GM10847 (cell line): ENCODE results near the gene TTC27.

ENCODE experiments used
- POLR2A ChIP-seq: IDR thresholded peaks from 2 replicates; pipeline ENCODE4 v1.6.1; 2011; ENCODE audit not compliant: insufficient read length; ENCODE audit errors: extremely low read depth

TTC27 gene

DNA sequence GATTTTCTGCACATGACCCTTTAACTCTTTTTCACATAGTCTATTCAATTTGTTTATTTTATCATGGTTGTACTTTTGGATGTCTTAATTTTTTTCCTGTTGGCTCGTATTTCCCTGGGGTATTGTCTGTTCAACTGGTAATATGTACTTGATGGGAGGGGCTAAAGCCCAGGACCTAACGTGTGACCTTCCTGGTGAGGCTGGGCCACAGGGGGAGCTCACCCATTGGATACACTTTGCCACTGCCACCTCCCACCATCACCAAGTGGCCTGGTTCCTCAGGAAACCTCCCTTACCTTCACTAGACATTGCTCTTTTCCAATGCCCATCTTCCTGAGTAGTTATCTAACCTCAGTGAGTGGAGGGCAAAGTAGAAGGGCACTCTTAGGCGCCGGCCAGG is 175.0 kb downstream of the TTC27 start:
- no peak for TF ChIP-seq POLR2A

DNA sequence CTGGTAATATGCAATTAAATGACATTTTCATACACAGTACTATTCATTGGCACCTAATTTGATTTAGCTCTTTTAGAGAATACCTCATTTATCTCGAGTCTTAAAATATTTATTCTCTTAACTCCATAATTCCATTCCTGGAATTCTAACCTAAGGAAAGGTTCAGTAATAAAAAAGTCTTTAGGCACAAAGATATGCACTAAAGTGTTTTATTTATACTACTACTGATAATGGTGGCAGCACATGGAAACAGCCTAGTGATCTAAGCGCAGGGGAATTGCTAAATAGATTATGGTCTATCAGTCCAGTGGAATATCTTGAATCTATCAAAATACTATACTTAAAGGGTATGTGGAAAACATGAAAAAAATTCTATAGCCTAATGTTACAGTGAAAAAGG is 176.4 kb downstream of the TTC27 start:
- TF ChIP-seq POLR2A = no peak

DNA sequence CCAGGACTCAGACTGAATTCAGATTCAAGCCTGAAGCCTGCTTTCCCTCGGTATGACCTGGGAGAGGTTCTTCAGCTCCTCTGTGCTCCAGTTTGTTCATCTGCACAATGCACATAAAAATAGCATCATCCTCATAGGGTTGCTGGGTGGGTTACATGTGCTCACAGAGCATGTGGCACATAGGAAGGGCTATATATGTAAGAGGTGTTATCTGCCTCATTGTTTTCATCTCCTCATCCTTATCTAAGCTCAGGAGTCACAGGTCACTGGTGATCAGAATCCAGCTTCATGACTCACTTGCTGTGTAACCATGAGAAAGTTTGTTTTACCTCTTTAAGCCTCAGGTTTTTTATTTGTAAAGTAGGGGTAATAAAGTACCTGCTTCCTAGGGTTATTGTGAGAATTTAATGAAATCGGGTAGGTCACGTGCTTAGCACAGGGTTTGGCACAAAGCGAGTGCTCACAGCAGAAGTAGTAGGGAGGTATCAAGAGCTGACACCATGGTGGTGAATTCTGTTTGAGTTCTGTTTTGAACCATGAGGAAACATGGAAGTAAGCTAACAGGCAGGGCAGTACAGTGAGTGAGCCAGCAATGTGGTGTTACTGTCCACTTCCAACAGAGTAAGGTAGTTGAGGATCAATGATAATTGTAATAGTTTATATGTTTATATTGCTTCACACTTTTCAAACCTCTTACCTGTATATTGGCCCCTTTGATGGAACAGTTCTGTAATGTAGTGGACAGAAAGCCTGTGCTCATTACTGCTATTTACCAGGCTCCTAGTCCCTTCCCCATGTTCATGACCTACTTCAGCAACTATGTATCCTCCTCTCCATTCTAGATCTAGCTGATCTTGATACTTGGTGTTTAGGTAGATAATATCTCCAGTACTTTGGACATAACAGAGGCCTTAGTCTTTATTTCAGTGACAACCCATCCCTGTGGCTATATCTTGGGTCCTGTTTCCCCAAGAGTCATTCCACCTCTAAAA is 177.6 kb downstream of the TTC27 start:
- no peak for TF ChIP-seq POLR2A

DNA sequence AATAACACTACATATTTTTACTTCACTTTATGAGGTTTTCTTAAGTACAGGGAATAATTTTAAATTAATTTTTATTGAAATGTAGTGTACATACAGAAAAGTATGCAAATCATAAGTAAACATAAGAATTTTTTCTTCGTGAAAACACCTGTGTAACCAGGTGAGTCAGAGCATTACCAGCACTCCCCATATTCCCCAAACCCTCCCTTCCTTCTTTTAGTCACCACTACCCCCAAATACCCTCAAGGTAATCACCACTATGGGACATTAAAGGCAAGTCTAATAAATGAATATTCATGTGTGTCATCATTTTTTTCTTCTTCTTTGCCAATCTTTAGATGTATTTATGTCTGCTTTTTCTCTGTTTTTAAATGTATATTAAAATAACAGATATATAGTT is 179.0 kb downstream of the TTC27 start:
- no peak for TF ChIP-seq POLR2A

DNA sequence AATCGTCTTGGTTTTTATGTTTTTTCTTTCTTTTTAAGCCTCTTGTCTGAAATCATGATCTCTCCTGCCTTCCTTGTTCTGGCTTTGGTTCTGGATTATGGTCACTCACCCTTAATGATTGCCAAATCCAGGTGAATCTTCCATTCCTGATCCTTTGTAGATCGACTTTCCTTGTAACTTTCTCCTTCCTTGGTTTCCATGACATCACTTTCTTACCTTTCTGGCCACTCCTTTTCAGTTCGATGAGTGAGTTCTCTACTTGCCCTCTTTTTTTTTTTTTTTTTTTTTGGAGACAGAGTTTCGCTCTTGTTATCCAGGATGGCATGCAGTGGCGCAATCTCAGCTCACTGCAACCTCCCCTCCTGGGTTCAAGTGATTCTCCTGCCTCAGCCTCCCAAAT is 179.8 kb downstream of the TTC27 start:
- no peak for TF ChIP-seq POLR2A

DNA sequence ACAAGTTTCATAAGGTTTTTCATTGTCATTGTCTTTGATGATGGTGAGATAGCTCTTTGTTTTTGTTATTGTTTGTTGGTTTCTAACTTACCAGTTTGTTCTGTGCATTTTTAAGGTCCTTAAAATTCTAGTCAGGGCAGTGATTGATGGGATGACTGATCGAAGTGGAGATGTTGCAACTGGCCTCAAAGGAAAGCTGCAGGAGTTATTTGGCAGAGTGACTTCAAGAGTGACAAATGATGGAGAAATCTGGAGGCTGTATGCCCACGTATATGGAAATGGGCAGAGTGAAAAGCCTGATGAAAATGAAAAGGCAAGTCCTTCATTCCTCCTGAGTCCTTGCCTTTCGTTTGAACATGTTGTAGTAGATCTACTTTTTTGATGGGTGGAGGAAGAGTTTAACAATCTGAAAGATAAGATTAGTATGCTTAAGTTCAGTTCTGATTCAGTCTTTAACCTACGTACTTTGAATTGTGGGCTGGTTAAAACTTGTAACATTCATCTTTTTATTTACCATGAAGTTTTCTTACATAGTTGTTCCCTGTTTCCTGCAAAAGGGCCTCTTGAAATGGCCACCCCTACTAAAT is 183.2 kb downstream of the TTC27 start:
- no peak for TF ChIP-seq POLR2A

DNA sequence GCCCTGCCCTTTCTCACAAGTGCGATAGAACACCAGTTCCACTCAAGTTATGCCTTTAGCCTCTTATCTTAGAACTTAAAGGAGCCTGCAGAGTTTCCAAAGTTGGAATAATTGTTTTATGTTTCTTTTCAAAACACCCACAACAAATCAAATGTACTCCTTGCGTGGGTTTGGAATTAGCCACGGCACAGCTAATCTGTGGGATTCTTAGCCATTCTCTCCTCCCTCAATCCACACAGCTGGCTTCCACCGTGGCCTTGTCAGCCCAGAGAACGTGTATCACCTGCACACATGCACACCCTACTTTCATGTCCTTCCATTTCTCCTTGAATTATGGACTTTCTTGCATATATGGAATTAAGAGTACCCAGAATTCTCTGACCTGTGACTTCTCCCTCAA is 183.8 kb downstream of the TTC27 start:
- TF ChIP-seq POLR2A = no peak

DNA sequence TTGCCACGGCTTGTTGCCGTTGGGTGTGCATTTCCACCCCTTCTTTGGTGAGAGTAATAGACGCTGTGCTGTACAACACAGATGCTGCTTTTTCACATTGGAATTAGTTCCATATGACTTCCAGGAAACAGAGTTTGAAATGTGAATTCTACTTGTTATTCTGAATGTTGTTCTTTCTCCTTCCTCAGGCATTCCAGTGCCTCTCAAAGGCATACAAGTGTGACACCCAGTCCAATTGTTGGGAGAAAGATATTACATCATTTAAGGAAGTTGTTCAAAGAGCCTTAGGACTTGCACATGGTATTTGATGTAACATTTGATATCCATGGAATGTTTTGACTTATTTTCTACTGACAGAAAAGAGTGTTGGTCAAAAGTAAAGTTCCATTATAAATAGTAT is 184.5 kb downstream of the TTC27 start:
- TF ChIP-seq POLR2A = no peak

DNA sequence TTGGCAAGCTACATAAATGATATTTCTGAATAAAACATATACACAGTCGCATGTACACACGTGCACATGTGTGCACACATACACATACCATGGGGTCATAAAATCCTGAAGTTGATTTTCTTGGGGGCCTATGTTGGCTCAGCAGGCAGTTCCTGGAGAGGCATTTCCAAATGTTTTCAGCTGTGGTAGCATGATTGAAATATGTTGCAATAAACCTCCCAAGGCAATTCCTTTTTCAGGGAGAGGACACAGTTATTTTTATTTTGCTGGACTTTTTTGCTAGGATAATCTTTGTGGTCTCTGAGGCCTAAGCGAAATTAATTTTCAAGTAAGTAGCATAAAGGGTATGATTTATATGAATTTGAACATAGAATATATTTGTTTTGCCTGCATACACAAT is 192.2 kb downstream of the TTC27 start:
- TF ChIP-seq POLR2A = no peak

DNA sequence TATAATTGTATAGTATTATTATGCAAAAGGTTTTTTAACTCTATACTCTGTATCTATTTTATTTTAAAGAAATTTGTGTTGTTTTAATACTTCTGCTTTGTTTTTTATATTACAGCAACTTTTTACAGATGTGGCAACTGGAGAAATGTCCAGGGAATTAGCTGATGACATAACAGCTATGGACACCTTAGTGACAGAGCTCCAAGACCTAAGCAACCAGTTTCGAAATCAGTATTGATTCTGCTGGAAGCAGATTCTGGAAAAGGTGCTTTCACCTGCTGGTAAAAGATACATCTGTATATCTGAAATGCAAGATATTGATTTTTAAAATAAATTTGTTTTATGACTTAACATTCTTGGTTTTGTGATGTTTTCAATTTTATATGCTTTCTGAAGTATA is 192.9 kb downstream of the TTC27 start:
- no peak for TF ChIP-seq POLR2A

DNA sequence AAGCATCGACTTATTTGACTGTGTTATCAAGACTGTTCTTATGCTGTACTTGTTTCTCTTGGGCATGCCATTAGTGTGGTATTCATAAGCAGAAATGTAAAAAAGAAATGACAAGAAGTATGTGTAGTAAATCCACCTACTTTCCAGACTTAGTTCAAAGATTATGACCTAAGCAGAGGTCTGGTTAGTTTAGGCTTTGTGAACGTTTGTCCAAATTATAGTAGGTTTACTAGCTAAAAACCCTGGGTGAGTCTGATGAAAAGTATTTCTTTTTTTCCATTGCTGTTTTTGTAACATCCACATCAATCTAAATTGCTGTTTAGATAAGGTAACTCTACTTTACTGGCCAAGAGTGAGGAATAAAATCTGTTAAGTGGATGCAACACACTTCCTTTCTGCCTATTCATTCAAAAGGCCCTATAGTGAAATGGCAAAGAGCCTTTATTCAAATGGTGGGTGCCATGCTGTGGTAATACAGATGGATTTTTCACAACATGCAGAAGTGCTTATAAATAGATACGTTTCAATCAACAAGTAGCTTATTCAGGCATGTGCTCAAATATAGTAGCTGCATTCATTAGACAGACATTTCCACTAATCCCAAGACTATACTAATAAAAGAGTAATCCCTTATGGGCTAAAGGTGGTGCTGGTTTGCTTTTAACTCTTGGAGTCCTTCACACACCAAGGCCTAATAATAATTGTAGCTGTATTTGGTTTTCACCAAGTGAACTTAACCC is 196.4 kb downstream of the TTC27 start:
- TF ChIP-seq POLR2A = no peak

DNA sequence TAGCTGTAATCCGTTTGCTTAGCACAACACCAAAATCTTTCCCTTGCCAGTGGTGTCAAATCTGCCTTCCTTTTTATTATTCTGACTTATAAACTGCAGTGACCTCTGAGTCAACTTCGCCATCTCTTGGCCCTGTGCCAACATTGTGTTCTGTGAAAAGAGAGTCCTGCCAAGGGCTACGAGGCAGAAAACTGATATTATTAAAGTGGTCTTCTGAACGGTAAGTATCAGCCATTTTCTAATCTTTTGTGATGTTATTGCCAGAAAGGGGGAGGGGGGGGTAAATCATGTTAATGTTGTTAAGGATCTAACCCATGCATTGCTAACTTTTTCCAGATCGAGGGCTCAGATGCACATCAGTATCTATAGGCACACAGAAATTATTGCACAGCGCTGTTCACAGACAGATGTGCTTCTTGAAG is 197.5 kb downstream of the TTC27 start:
- TF ChIP-seq POLR2A = no peak

DNA sequence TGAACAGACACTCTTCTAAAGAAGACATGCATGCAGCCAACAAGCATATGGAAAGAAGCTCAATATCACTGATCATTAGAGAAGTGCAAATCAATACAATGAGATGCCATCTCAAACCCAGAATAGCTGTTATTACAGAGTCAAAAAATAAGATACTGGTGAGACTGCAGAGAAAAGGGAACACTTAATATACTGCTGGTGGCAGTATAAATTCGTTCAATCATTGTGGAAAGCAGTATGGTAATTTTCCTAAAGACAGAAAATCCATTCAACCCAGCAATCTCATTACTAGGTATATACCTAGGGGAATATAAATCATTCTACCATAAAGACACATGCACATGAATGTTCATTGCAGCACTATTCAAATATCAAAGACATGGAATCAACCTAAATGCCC is 202.3 kb downstream of the TTC27 start:
- no peak for TF ChIP-seq POLR2A

DNA sequence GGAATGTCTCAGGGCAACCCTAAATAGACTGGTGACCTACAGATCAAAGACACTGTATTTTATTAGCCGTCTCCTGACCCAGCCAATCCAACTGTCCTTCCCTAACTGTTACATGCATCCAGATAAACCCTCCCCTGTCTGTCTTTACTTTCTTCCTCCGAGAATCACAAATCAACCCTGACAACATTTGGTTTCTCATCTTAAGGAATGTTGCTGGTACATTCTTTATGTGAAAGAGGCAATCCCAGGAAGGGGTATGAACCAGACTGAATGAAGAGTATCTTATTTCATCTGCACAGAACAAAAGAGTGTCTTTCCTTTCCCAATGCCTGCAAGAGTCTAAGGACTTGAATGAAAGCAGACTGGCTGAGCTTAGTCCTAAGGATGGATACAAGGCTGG is 205.0 kb downstream of the TTC27 start:
- TF ChIP-seq POLR2A = no peak

DNA sequence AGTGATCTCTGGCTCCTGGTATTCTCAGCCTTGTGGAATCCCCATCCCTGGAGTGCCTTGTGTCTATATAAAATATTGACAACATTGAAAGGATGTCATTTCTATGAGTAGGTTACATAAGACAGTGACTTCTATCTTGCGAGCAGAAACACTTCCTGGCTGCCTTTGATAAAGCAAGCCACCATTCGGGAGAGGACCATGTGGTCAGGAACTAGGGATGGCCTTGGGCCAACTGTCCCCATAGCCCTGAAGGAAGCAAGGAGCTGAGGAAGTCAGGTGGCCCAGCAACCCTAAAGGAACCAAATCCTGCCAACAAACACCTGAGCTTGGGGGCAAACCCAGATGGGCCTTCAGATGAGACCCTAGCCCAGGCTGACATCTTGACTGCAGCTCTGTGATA is 205.9 kb downstream of the TTC27 start:
- no peak for TF ChIP-seq POLR2A

DNA sequence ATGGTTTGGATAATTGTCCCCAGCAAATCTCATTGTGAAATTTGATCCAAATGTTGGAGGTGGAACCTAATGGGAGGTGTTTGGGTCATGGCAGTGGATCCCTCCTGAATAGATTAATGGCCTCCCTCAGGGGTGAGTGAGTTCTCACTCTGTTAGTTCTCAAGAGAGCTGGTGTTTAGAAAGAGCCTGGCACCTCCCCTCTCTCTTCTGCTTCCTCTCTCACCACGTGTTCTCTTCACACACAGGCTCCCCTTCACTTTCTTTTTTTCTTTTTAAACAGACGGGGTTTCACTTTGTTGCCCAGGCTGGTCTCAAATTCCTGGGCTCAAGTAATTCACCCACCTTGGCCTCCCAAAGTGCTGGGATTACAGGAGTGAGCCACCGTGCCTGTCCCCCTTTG is 207.3 kb downstream of the TTC27 start:
- TF ChIP-seq POLR2A = no peak
